HG03175 (cell line): ENCODE results near the gene SMIM44.

Experiments
- ATAC-seq: cut with Tn5 transposase; IDR thresholded peaks from one replicate; pipeline ENCODE4 v1.9.1; 2021; ENCODE audit warnings: mild to moderate bottlenecking, moderate library complexity; ENCODE audit not compliant: unreplicated experiment

Gene SMIM44

DNA sequence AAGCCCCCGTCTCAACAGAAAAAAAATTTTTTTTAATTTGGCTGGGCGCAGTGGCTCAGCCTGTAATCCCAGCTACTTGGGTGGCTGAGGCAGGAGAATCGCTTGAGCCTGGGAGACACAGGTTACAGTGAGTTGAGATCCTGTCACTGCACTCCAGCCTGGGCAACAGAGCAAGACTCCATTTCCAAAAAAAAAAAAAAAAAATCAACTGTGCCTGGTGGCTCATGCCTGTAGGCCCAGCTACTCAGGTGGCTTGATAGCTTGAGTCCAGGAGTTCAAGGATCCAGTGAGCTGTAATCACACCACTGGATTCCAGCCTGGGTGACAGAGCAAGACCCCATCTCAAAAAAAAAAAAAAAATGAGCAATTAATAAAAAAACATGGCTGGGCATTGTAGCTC, 18.5 kb upstream of the SMIM44 start:
- no peak for ATAC-seq

DNA sequence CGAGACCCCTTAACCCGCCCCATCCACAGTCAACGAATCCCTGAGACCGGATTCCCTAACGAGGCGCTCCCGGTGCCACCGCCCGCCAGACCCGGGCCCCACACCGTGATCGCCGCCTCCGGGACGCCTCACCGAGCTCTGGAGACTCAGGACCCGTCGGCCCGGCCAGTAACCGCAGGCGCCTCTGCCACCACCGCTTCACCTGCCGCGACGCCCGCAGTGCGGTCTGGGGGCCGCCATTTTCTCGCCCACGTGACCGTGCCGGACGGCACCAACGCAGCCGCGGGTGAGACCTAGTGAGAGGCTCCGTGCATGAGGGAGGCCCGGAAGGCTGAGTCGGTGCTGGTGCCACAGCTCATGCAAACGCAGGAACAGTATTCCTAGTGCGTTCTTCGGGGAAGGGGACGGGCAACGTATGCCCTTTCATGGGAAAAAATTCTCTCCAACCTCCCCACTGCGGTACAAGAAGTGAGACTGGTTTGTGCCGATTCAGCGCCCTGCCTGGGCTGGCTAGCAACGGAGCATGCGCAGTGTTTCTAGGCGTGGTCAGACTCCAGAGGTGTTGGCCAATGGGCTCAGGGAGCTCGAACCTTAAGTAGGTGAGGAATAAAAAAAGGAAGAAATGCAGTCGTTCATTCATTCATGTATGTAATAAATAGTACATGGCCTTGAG, 17.3 kb upstream of the SMIM44 start, which contains the start of gene DOHH:
DOHH (minus strand) TSS at position 246 of the 673 bp plus-strand sequence. CDS start 3,860 bp downstream, outside the sequence.
- ATAC-seq, result peak; percentile 82

- no peak for ATAC-seq
These were observed 16.6 kb upstream of the SMIM44 start for GRCh38 chr19:3499738-3500428.

- ATAC-seq, result no peak
These were observed 14.7 kb upstream of the SMIM44 start for GRCh38 chr19:3497757-3498520.

GRCh38 chr19:3496392-3497273, 13.4 kb upstream of the SMIM44 start:
- no peak for ATAC-seq

- no peak for ATAC-seq
These were observed 11.3 kb upstream of the SMIM44 start for GRCh38 chr19:3494559-3494958.

- ATAC-seq, result no peak
These were observed 10.8 kb upstream of the SMIM44 start for GRCh38 chr19:3494051-3494450.

DNA sequence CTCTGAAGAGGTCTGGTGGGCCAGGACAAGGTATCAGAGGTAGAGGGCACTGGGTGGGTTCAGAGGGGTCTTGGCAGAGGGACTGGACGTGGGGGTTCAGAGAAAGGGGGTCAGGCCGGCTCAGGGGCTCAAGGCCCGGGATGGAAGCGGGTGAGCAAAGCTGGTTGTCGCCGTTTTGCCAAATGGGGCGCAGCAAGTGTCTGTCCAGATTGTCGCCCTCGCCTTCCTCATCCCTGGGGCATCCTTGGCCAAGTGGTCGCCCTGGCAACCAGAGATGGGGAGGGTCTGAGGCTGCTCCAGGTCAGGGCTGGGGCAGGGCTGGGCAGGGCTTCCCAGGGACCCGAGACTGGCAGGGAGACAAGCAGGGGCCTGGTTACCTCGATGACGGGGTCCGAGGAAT, 10.4 kb upstream of the SMIM44 start:
- ATAC-seq, result no peak

DNA sequence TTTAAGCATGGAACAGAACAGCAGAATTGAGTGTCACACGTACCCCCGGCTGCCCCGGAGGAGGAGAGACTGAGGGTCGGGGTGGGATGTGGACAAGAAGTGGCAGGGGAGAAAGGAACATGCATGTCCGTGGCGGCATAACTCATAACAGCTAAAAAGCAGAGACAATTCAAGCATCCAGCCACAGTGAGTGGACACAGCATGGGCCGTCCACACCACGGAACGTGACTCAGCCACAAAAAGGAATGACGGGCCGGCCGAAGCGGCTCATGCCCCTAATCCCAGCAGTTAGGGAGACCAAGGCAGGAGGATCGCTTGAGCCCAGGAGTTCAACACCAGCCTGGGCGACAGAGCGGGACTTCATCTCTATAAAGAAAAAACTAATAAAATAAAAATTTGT, 9.7 kb upstream of the SMIM44 start:
- no peak for ATAC-seq

GRCh38 chr19:3492131-3492839, 9.0 kb upstream of the SMIM44 start:
- no peak for ATAC-seq

GRCh38 chr19:3491396-3492119, 8.3 kb upstream of the SMIM44 start:
- ATAC-seq, result no peak

- no peak for ATAC-seq
These were observed 575 bp downstream of the SMIM44 start for GRCh38 chr19:3482507-3483225.

DNA sequence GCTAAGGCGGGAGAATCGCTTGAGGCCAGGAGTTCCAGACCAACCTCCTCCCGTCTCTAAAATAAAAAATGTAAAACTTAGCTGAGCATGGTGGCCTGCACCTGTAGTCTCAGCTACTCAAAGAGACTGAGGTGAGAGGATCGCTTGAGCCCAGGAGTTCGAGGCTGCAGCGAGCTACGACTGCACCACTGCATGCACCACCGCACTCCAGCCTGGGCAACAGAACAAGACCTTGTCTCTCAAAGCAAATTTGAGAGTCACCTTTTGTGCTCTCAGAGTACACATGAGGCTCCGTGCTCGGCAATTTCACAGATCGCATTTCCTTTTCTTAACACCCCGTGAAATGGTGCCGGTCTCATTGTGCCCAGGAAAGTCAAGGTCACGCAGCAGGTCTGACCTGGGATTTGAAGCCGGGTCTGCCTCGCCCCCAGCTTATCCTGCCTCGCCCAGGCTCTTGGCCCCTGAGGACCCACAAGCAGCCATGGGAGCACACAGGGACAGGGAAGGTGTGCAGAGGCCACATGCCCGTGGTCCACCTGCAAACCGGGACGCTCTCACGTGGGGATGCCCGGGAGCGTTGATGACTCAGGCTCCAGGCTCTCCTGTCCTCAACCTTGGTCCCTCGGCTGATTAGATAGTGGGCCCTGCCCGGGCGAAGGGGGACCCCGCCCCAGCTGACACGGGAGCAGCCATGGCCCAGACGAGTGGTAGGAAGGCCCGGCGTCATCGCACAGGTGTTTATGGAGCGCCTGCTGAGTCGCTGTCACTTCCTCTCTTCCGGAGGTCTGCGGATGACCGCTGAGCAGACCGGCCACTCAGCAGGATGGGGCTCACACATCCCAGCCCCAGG, 1.8 kb downstream of the SMIM44 start:
- no peak for ATAC-seq

GRCh38 chr19:3480383-3481091, 2.7 kb downstream of the SMIM44 start, which contains the start of gene SMIM24:
Gene SMIM24 (minus strand): TSS chr19:3480525. CDS start chr19:3480463, 62 bp downstream.
- no peak for ATAC-seq

- ATAC-seq, result no peak
These were observed 3.4 kb downstream of the SMIM44 start for GRCh38 chr19:3479834-3480215.

DNA sequence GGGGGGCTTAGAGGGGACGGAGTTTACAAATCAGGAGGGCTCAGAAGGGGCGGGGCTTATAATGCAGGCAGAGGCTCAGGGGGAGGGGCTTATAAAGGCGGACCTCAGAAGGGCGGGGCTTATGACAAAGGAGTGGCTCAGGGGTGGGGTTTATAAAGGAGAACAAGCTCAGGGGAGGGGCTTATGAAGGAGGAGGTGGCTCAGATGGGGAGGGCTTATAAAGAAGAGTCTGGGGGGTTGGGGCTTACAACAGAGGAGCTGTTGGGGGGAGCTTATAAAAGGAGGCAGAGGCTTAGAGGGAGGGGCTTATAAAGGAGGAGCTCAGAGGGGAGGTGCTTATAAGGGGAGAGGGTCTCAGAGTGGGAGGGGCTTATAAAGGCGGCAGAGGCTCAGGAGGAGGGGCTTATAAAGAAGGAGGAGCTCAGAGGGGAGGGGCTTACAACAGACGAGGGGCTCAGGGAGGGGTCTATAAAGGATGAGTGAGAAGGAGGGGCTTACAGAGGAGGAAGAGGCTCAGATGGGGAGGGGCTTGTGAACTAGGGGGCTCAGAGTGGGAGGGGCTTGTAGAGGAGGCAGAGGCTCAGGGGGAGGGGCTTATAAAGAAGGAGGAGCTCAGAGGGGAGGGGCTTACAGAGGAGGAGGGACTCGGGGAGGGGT, 3.9 kb downstream of the SMIM44 start:
- no peak for ATAC-seq
